TTC549 (cell line): Measurements from ENCODE around the gene PPP1R15A.
"Not testable (repeated sequence)": the region's sequence is repeated elsewhere in the genome, so short reads cannot be mapped to it uniquely, and the experiment has no call there.

Experiments
- FAIRE-seq: peaks from 2 replicates; lab custom pipeline; 2012; peaks lifted over from hg19 to GRCh38; lab: Jason Lieb, UNC

The PPP1R15A gene

DNA sequence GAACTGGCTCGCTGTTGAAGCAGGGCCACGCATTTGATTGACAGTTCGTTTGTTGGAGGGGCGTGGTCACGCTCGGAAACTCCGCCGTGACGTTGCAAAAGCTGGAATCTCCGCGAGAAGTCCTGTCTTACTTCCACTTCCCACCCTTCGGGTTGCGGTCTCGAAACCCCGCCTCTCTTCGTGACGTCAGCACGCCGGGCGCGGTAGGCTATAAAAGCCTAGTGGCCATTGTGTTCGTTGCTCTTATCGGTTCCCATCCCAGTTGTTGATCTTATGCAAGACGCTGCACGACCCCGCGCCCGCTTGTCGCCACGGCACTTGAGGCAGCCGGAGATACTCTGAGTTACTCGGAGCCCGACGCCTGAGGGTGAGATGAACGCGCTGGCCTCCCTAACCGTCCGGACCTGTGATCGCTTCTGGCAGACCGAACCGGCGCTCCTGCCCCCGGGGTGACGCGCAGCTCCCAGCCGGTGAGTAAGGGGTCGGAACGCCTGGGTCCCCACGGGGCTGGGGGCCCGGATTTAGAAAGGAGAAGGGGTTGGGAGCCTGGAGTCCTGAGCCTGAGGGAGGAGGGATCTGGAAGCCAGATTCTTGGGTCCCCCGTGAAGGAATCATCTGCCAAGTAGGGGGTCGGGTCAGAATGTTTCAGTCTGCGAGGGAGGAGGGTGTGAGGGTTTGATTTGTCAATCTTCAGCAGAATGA, at the start of gene PPP1R15A:
Gene PPP1R15A (plus strand): TSS at position 240 of the 702 bp plus-strand sequence. CDS start 813 bp downstream, outside the sequence.
- peak; percentile 96 for FAIRE-seq

DNA sequence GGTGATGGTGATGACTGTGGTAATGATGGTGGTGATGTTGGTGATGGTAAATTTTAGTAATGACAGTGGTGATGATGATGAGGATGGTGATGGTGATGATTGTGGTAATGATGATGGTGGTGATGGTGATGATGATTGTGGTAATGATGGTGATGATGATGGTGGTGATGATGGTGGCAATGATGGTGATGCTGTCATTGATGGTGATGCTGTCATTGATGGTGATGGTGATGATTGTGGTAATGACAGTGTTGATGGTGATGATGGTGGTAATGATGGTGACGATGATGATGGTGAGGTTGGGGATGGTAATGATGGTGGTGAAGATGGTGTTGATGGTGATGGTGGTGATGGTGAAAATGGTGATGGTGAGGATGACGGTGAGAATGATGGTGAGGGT, 49.7 kb upstream of the PPP1R15A start:
- FAIRE-seq = no peak

DNA sequence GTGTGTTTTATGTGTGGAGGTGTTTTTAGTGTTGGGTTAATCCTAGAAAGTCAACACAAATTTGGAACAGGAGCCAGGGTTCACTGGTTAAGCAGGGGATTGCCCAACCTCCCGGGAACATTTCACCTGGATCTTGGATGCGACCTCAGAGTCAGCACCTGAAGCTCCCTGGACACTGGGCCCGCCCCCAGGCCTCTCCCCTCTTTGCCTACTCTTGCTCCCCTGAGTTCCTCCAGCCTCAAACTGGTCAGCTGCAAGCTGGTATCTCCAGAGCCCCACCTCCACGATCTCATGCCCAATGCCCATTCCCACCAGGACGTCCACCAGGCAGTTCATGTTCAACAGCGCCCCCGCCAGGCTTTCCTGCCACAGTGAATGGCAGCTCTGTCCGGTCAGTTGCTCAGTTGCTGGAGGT, 45.6 kb upstream of the PPP1R15A start:
- FAIRE-seq = no peak

DNA sequence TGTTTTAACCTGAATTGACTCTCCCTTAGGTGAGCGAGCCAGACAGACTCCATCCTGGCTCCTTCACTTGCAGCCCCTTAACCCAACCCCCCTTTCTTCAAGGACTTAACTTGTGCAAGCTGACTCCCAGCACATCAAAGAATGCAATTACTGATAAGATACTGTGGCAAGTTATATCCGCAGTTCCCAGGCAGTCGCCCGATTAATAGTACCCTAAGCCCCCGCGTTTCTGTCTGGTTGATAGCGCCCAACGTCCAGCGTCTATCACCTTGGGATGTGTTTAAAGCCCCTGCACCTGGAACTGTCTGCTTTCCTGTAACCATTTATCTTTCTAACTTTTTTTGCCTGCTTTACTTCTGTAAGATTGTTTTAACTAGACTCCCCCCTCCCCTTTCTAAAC, 42.1 kb upstream of the PPP1R15A start:
- FAIRE-seq = no peak

DNA sequence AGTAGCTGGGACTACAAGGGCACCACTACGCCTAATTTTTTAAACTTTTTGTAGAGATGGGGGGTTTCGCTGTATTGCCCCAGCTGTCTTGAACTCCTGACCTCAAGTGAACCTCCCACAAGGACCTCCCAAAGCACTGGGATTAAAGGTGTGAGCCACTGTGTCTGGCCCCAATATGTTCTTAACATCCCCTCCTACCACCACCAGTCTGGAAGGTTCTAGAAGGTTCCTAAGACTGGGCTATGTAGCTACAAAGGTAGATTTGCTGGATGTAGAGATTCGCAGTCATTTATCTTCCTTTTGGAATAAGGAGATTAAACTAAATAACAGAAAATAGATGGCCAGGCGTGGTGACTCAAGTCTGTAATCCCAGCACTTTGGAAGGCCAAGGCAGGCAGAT, 41.3 kb upstream of the PPP1R15A start:
- FAIRE-seq = no peak

DNA sequence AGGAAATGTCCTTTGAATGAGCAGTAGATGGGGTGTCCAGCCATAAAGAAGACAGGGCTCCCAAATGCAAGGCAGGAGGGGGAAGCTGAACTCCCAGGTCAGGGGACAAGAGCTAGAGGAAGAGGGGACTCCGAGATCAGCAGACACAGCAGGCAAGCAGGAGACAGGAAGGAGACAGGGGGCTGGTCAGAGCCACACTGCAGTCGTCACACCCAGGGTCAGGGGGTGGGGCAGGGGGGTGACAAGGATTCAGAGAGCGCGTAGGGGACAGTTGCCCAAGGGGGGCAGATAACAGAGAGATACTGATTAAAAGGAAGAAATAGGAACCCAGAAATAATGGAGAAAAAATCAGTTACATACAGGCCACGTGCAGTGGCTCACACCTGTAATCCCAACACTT, 39.2 kb upstream of the PPP1R15A start:
- no peak for FAIRE-seq

DNA sequence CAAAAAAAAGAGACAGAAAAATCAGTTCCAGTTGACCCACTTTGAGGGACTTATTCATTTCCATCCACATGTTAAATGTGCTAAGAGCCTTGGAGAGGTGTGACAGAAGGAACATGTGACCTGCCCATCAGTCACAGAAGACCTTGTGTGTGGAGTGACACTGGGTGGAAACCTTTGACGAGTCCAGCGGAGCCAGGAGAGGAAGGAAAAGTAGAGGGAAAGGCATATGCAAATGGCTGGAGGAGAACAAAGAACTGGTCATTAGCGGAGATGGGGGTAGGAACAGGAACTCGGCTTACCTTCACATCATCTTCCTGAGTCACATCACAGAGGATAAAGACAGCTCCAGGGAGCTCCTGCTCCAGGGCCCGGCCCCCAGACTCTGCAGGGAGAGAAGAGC, 38.2 kb upstream of the PPP1R15A start:
- FAIRE-seq = no peak

DNA sequence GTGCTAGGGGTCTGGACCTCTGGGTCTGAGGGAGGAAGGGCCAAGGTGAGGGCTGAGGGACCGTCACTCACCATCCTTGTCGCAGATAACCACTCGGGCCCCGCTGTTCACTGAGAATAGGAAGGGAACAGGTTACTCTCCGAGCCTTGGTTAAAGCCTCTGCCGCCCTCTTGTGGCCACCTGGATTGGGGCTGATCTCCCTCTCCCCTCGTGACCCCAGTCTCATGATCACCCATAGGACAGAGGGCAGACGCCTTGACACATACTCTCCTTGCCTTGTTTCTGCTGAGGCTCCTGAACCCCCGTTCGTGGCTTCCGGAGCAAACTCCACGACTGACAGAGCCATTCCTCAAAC, 36.5 kb upstream of the PPP1R15A start:
- no peak for FAIRE-seq

DNA sequence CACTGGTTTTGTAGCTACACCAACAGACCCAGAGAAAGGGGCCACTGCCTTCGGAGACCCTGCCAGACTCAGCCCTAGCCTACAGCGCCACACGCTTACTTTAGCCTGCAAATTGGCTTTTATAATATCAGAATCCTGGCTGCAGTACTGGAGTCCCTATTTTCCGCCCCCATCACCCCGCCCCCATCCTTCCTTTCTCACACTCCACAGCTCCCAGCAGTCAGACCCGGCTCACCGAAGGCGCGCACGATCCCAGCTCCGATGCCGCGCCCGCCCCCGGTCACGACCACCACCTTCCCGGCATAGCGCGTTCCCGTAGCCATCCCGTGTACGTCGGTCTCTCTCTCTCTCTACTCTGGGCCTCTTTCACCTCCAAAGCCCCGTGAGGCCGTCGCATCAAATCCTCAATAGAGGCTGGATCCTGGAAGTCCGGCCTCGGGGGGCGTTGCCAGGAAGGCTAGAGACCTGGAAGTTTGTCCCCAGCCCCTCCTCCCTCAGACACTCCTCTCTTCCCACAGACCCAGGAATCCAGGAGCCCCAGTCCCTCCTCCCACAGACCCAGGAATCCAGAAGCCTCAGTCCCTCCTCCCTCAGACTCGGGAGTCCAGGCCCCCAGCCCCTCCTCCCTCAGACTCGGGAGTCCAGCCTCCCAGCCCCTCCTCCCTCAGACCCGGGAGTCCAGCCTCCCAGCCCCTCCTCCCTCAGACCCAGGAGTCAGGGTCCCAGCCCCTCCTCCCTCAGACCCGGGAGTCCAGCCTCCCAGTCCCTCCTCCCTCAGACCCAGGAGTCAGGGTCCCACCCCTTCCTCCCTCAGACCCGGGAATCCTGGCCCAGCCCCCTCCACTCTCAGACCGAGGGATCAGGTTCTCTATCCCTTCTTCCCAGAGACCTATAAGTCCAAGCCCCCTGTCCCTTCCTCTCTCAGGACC, 35.9 kb upstream of the PPP1R15A start, which contains the start of gene HSD17B14:
Gene HSD17B14 (minus strand): TSS at position 403 of the 929 bp plus-strand sequence. CDS start 80 bp downstream, at position 323.
- FAIRE-seq = no peak

DNA sequence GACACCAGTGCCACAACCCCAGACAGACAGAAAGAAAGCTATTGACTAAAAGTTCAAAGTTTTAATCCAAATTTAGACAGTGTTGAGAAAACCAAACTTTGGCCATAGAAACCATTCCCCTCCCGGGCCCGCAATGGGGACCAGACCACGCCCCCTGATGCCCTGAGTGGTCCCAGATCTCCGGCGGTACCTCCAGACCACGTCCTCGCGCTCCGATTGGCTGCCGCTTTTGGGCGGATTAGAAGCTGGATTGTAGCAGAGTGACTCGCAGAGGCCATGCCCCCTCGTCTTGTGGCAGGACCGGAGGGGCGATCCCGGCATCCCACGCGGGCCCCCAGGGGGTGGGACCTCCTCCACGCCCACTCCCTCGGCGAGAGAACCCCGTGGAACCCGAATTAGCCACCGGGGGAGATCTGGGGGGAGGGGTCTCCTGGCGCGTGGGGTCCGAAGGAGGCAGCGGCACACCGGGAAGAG, 35.1 kb upstream of the PPP1R15A start:
- no peak for FAIRE-seq

DNA sequence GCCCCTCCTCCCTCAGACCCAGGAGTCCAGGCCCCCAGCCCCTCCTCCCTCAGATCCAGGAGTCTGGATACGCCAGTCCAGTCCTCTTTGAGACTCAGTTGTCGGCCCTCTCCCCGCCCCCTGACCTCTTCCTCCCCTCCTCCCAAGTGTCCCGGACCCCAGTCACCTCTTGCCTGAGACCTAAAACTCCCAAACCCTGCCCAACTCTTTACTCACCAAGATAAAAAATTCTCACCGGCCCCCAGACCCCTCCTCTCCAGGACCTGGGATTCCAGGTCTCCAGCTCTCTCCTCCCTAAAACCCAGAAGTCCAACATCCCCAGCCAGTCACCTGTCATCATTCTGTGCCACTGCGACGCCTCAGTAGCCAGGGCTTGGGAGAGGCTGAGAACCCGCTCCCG, 34.5 kb upstream of the PPP1R15A start:
- FAIRE-seq = no peak

DNA sequence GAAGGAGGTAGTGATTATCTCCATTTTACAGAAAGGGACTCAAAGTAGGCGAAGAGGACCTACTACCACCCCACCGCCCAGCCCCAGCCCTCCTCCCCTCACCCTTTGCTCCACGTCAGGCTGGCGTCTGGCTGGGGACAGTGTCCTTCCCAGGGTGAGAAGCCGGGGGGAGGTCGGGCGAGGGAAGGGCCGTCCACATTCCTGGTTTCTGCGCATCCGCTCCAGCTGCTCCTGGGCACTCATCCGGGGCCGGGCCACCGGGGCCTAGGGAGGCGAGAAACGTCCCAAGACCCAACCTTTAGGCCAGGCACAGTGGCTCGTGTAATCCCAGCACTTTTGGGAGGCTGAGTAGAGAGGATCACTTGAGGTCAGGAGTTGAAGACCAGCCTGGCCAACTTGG, 31.2 kb upstream of the PPP1R15A start:
- no peak for FAIRE-seq

DNA sequence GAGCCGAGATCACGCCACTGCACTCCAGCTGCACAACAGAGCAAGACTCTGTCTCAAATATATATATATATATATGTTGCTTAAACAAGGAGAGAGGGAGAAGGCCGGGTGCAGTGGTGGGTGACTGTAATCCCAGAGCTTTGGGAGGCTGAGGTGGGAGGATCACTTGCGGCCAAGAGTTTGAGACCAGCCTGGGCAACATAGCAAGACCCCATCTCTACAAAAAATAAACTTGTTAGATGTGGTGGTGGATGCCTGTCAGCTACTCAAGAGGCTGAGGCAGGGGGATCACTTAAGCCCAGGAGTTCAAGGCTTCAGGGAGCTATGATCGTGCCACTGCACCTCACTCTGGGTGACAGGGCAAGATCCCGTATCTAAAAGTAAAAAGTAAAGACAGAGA, 30.6 kb upstream of the PPP1R15A start:
- FAIRE-seq = no peak

DNA sequence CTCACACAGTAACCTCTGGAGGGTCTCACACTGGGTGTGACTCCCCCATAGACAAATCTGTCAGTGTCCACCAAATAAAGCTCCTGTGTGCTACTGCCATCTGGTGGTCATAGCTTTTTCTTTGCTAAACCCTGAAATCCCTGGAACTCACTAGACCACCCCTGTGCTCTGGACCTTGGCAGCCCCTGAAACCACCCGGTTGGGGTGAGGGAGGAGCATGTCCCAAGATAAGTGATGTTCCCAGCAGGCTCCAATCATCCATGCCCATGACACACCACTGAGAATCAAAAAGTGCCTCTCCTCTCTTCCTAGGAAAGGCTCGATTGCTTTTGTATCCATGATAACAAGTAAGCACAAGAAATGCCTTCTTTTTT, 29.4 kb upstream of the PPP1R15A start:
- FAIRE-seq = no peak

DNA sequence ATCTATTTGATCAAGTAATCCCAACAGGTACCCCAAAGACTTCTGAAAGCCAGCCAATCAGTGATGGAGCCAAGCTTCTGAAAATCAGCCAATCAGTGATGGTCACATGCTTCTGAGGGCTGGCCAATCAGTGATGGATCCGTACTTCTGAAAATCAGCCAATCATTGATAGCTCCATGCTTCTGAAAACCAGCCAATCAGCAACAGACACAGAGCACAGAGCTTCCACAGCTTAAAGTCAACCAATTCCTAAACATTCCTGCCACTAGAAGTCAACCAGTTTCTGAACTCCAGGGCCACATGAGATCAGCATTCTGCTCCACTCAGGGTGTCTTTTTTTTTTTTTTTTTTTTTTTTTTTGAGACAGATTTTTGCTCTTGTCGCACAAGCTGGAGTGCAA, 27.7 kb upstream of the PPP1R15A start:
- no peak for FAIRE-seq

DNA sequence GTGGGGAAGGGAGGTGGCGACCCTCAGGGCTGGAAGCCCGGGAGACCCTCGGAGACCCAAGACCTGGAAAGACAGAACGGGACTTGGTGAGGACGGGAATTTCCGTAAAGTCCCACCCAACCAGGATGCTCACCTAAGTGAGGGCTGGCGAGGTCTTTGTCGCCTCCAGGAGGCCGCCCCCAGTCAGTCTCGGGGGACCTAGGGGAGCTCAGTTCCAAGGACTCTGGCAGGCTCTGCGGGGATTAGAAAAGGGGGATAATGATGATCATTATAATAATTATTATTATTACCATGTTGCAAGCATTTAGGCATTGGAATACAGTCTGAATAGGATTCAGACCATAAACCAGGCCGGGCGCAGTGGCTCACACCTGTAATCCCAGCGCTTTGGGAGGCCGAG, 26.8 kb upstream of the PPP1R15A start:
- no peak for FAIRE-seq

DNA sequence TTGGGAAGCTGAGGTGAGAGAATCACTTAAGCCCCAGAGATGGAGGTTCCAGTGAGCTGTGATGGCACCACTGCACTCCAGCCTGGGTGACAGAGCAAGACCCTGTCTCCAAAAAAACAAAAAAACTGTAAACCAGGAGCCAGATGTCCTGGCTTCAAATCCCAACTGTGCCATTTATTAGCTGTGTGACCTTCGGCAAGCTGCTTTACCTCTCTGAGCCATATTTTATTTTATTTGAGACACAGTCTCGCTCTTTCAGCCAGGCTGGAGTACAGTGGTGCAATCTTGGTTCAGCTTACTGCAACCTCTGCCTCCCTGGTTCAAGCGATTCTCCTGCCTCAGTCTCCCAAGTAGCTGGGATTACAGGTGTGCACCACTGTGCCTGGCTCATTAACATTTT, 25.6 kb upstream of the PPP1R15A start:
- not testable (repeated sequence) for FAIRE-seq

DNA sequence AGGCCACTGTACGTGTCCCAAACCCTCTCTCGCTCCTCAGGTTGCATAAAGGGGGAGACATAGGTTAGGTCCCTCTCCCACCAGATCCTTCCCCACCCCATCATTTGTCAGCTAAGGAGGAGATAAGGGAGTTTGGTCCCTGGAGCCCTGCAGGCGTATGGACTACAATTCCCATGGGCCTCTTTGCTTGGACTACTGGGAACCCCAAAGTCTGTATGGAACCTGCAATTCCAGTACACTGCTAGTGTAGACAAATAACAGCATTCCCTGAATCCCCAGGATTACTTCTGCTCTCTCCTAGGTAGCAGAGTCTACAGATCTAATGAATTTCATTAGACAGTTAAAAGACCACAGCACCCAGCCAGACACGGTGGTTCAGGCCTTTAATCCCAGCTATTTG, 19.9 kb upstream of the PPP1R15A start:
- no peak for FAIRE-seq

DNA sequence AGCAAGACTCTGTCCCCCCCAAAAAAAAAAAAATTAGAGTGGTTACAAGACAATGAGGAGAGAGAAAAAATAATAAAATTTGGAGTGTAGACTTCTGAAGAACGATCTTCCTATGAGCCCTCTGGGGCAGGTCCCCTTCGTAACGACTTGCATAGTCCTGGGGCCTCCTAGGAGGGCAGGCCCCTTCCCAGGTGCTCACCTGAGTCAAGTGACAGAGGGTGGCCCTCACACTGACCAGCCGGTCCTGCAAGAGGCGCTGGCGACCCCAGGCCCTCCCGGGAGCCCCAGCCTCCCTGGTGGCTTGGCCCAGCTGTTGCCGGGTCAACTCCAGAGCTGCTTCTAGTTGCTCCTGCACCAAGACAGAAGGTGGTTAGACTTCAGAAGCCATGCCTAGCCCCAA, 18.7 kb upstream of the PPP1R15A start:
- FAIRE-seq = no peak

DNA sequence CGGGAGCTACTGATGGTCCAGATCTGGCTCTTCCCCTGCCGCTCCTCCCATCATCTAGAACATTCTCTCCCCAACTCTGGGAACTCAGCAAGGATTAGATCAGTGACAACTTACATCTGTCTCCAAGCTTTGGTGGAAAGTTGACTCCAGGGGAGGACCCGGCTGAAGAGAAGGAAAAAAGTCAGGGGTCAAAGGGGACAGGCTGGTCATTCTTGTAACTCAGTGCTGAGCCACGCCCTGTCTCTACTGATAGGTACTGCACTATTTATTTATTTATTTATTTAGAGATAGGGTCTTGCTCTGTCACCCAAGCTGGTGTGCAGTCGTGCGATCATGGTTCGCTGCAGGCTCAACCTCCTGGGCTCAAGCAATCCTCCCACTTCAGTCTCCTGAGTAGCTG, 18.1 kb upstream of the PPP1R15A start:
- FAIRE-seq = no peak

DNA sequence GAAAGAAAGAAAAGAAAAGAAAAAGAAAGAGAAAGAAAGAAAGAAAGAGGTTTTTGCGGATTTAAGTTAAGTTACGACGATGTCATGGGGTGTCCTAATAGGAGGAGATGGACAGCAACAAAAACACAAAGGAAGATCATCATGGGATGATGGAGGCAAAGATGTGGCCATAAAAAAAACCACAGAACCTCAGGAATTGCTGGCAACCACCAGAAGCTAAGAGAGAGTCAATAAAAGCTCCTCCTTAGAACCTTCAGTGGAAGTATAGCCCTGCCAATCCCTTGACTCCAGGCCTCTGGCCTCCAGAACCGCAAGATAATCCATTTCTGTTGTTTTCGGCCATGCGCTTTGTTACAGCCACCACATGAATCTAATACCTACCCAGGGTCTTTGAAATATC, 15.3 kb upstream of the PPP1R15A start:
- FAIRE-seq = no peak

DNA sequence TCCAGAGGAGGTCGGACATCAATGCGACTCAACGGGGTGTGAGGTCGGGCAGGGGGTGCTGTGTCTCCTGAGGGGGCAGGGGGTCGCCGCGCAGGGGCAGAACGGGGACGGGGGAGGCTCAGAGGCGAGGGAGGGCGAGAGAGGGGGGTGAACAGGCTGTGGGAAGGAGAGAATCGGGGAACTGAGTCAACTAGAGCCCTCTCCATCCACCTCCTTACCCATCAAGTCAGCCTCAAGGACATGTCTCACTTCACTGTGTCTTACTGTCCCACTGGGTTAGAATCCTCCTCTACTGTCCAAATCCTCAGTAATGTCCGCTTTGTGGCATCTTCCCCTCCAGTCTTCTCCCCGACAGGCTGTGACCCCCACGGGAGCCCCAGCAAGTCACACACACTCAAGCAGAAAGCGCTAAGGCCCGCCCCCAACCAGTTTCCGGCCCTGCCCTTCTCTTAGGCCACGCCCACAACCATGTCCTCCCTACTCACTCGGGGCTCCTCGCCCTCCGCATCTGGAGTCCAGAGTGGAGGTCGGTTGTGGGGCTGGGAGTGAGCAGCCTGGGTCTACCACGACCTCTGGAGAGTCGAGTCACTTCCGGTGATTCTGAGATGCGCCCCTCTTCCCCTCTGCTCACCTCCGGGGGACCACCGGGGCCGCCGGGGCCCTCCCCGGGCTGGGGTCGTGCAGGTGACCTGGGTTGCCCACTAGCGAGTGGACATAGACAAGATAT, 13.1 kb upstream of the PPP1R15A start:
- FAIRE-seq = no peak
